GM18508 (cell line): ENCODE data around the gene CLEC11A.

ENCODE experiments used
- ATAC-seq: cut with Tn5 transposase; IDR thresholded peaks from one replicate; pipeline ENCODE4 v1.9.1; 2021; ENCODE audit warnings: moderate number of reproducible peaks; ENCODE audit not compliant: insufficient read depth, unreplicated experiment

The CLEC11A gene

GRCh38 chr19:50703915-50704796 is 19.0 kb upstream of the CLEC11A start:
- ATAC-seq = no peak

- ATAC-seq = no peak
Observed at GRCh38 chr19:50705422-50706019, 17.6 kb upstream of the CLEC11A start.

GRCh38 chr19:50706387-50706786 is 16.8 kb upstream of the CLEC11A start:
- ATAC-seq = no peak

- no peak for ATAC-seq
Observed at GRCh38 chr19:50708179-50708879, 14.8 kb upstream of the CLEC11A start.

GRCh38 chr19:50710094-50710493 is 13.1 kb upstream of the CLEC11A start:
- no peak for ATAC-seq

- no peak for ATAC-seq
Observed at GRCh38 chr19:50710612-50711011, 12.6 kb upstream of the CLEC11A start.

- ATAC-seq = no peak
Observed at GRCh38 chr19:50711196-50711595, 12.0 kb upstream of the CLEC11A start.

- ATAC-seq = no peak
Observed at GRCh38 chr19:50711805-50712204, 11.4 kb upstream of the CLEC11A start.

GRCh38 chr19:50712833-50713232 is 10.3 kb upstream of the CLEC11A start:
- ATAC-seq = no peak

GRCh38 chr19:50713556-50714236 is 9.5 kb upstream of the CLEC11A start:
- ATAC-seq = no peak

- no peak for ATAC-seq
Observed at GRCh38 chr19:50716178-50717025, 6.8 kb upstream of the CLEC11A start.

- no peak for ATAC-seq
Observed at GRCh38 chr19:50717026-50717723, 6.0 kb upstream of the CLEC11A start.

- ATAC-seq = no peak
Observed at GRCh38 chr19:50717891-50718254, 5.3 kb upstream of the CLEC11A start.

- ATAC-seq = no peak
Observed at GRCh38 chr19:50718255-50719118, 4.7 kb upstream of the CLEC11A start.

- ATAC-seq = no peak
Observed at GRCh38 chr19:50719119-50719435, 4.1 kb upstream of the CLEC11A start.

- ATAC-seq = no peak
Observed at GRCh38 chr19:50719566-50719965, 3.6 kb upstream of the CLEC11A start, which contains the start of gene SHANK1. SHANK1 (minus strand) TSS chr19:50719802; CDS start chr19:50716919, 2,883 bp downstream.

GRCh38 chr19:50720181-50720920 is 2.8 kb upstream of the CLEC11A start:
- no peak for ATAC-seq

- no peak for ATAC-seq
Observed at GRCh38 chr19:50720921-50721381, 2.2 kb upstream of the CLEC11A start.
